ENCODE measurements around the gene PXYLP1.

- TF ChIP-seq CTCF (IDR thresholded peaks at IDR 0.05) (no peak), POLR2A (IDR thresholded peaks at IDR 0.05) (no peak)
These were observed 56.8 kb downstream of the PXYLP1 start for GRCh38 chr3:141288336-141288990.

Data from thyroid gland (tissue), 4 donors.